Measurements from ENCODE around the gene L2HGDH.
"Not testable (repeated sequence)": the region's sequence is repeated elsewhere in the genome, so short reads cannot be mapped to it uniquely, and the experiment has no call there.

L2HGDH gene

GRCh38 chr14:50311972-50312733 lies at the start of gene L2HGDH, which contains the start of gene DMAC2L:
Gene L2HGDH, minus strand, starts transcription at chr14:50312229. Its CDS starts 79 bp downstream, at chr14:50312150.
Gene DMAC2L, plus strand, starts transcription at chr14:50312324. Its CDS starts 9,164 bp downstream, at chr14:50321488.
- peak; percentile 96 for DNase-seq

GRCh38 chr14:50360851-50361250 lies 48.8 kb upstream of the L2HGDH start:
- DNase-seq, result no peak

- no peak for DNase-seq
Measured at GRCh38 chr14:50360093-50360492, 48.1 kb upstream of the L2HGDH start.

GRCh38 chr14:50359631-50360030 lies 47.6 kb upstream of the L2HGDH start:
- no peak for DNase-seq

- DNase-seq, result no peak
Measured at GRCh38 chr14:50357753-50358395, 45.8 kb upstream of the L2HGDH start.

- DNase-seq, result no peak
Measured at GRCh38 chr14:50357124-50357523, 45.1 kb upstream of the L2HGDH start.

- DNase-seq, result not testable (repeated sequence)
Measured at GRCh38 chr14:50356283-50356682, 44.3 kb upstream of the L2HGDH start.

GRCh38 chr14:50355692-50356091 lies 43.7 kb upstream of the L2HGDH start:
- no peak for DNase-seq

GRCh38 chr14:50354527-50354926 lies 42.5 kb upstream of the L2HGDH start:
- DNase-seq, result no peak

- no peak for DNase-seq
Measured at GRCh38 chr14:50353126-50353525, 41.1 kb upstream of the L2HGDH start.

GRCh38 chr14:50352584-50352983 lies 40.6 kb upstream of the L2HGDH start:
- DNase-seq, result no peak

GRCh38 chr14:50350975-50351374 lies 38.9 kb upstream of the L2HGDH start:
- no peak for DNase-seq

GRCh38 chr14:50348933-50349332 lies 36.9 kb upstream of the L2HGDH start:
- DNase-seq, result no peak

GRCh38 chr14:50347521-50347920 lies 35.5 kb upstream of the L2HGDH start:
- DNase-seq, result peak; percentile 15

- peak; percentile 12 for DNase-seq
Measured at GRCh38 chr14:50345846-50346422, 33.9 kb upstream of the L2HGDH start.

GRCh38 chr14:50344876-50345563 lies 33.0 kb upstream of the L2HGDH start:
- DNase-seq, result no peak

- no peak for DNase-seq
Measured at GRCh38 chr14:50344116-50344775, 32.2 kb upstream of the L2HGDH start.

GRCh38 chr14:50343434-50343833 lies 31.4 kb upstream of the L2HGDH start:
- DNase-seq, result no peak

GRCh38 chr14:50342221-50343078 lies 30.4 kb upstream of the L2HGDH start:
- peak; percentile 79 for DNase-seq

GRCh38 chr14:50340963-50341362 lies 28.9 kb upstream of the L2HGDH start:
- peak; percentile 25 for DNase-seq

GRCh38 chr14:50340045-50340444 lies 28.0 kb upstream of the L2HGDH start:
- DNase-seq, result no peak
